SK-N-MC (cell line): ENCODE results near the gene KIF26B.

Experiments used
- EZH2 ChIP-seq: fragments of 200-600 bp; sonication (generic); IDR thresholded peaks from one replicate; pipeline ENCODE4 v1.6.1; 2017; ENCODE audit warnings: antibody characterized with exemption
- FOXP2 ChIP-seq: optimal IDR thresholded peaks from 2 replicates; pipeline ENCODE3; 2011; ENCODE audit warnings: mild to moderate bottlenecking, moderate library complexity; ENCODE audit not compliant: insufficient read depth; ENCODE audit errors: extremely low read length, control extremely low read depth
- POLR2AphosphoS5 ChIP-seq: IDR thresholded peaks from 2 replicates; pipeline ENCODE4 v1.6.1; 2012; ENCODE audit warnings: mild to moderate bottlenecking, low read depth, low read length, borderline replicate concordance

DNA sequence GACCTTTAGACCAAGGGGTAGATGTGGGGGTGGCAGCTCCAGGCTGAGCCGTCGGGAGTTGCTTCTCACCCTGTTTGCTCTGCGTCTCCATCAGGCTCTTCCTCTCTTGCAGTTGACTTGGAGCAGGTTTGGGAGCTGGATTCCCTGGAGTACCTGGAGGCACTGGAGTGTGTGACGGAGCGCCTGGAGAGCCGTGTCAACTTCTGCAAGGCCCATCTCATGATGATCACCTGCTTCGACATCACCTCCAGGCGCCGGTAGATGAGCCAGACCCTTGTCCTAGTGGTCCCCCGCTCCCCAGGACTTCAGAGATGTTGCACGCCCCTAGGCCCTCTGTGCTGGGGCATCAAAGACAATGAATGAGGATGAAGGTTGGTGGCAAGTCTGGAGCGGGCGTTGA is 547.6 kb downstream of the KIF26B start:
- TF ChIP-seq POLR2AphosphoS5 (no peak), EZH2 (no peak), FOXP2 (no peak)
